Stimulated activated CD4-positive, alpha-beta T cell treated with anti-CD3 and anti-CD28 coated beads, Interleukin-1b, Interleukin-23, amount 100 ng/mL, for 4 hours (primary cell): ENCODE measurements around the gene PIK3R3.

ENCODE experiments used
- DNase-seq, 2 donors: peaks; one replicate each; pipeline ENCODE4 v3.0.0-alpha.2; 2020; ENCODE audit warnings: low read depth in 2 of 2

Gene PIK3R3

DNA sequence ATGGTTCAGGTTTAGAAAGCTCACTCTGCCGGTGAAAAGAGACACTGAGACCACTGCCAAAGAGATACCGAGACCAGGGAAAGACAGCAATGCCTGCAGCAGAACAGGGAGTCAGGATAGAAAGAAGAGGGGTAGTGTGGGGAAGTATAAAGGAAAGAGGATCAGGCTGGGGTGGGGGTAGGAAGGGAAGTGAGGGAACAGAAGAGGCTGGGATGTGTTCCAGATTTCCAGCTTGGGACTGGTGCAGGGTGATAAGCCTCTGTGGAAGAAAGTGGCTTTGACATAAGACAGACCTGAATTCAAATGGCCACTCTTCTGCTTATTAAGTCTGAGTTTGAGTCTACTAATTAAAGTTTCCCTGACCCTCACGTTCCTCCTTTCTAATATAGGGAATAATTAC is 105.9 kb downstream of the PIK3R3 start:
- DNase-seq = no peak

DNA sequence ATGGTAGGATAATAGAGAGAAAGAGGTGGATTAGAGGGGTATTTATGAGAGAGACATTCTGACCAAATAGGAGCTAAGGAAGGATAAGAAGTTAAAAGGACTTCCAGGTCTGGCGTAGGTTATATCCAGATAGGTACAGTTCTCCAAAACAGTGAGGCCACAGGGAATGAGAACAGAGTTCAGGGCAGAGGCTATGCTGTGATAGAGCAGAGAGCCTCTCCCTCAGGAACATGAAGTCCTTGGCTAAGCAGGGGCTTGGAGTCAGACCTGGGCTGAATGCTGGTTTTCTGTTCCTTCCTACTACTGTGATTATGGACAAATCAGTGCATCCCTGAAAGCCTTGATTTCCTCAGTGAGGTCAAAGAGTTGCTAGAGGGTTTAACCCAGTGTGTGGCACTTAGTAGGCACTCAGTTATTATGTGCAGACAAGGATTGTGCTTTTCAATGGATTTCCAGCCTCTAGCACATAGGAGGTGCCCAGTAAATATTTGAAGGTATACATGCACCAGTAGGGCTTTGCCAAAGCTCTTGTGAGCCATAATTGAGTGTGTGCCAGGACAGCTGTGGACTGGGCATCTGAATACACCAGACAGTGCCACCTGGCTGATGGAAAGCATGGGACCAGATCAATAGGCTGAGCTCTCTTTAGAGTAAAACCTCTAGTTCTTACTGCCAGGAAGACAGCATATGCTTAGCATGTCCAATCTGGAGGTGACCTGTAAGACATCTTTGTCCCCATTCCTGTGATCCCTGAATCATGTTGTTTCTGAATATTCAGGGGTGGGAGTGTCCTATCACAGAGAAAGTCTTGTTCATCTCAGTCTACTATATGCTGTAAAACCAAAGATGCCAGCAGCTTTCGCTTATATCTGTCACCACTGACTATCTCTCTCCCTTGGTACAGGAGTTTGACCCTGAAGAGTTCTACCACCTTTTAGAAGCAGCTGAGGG is 111.1 kb downstream of the PIK3R3 start:
- DNase-seq = no peak

DNA sequence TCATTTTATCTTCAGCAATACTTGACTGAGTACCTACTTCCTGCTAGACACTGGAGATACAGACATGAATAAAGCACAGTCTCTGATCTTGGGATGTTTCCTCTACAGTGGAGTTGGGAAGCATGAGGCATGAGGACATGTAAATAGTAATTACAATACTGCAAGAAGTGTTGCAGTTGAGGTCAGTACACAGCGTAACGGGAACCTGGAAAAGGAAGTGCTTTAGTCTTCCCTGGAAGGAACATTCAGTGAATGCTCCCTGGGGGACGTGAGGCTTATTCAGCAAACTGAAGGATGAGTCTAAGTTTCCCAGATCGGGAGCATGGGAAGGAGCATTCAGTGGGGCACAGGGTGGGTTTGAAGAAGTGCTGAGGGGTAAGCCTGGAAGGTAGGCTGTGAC is 112.4 kb downstream of the PIK3R3 start:
- no peak for DNase-seq

DNA sequence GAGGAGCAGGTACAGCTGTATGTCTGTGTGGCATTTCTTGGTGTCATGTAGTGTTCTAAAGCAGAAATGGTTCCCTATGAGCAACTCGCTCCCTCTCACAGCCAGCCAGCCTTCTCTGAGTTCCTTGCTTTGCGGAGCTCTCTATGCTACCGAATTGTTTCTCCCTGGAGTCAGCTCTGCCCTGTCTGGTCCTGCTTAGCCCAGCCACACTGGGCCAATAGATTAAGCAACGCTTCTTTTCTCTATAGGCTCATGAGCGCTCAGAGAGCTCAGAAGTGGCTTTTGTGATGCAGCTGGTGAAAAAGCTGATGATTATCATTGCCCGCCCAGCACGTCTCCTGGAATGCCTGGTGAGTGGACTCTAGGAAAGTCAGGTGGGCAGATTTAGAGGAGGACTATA is 113.1 kb downstream of the PIK3R3 start:
- DNase-seq = no peak

DNA sequence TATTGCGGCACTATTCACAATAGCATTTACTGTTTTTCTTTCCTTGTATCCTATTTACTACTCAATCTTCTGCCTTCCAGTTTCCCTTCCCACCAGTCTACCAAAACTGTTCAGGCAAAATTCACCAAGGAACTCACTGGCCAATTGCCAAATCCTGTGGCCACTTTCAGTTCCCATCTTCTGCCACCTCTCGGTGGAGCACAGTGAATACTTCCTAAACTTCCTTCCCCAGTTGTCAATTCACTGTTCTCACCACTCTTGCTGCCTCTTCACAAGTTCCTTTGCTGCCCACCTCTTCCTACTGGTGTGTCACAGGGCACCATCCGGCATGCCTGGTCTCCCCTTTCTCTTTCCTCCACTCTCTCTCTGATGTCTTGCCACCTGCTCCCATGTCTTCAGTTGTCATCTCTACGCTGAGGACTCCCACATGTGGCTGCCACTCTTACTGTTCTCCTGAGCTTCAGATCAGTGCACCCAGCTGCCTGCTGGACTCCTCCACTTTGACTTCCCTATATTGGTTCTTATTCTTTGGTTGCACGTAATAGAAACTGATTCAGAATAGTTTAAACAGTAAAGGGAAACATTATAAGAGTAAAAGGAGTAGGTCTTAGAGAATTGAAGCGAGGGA is 114.4 kb downstream of the PIK3R3 start:
- DNase-seq = no peak

DNA sequence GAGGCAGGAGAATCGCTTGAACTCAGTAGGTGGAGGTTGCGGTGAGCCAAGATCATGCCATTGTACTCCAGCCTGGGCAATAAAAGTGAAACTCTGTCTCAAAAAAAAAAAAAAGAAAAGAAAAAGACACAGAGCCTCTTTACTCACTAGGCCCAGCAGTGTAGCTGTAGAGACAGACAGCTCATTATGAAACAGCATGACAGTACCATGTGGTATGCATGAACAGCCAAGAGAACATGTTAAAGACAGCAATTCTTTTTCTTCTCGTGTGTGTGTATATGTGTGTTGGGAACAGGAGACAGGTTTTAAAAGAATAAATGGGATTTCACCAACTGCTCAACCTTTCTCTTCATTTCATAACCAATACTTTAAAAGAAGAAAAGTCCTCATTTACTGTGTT is 118.8 kb downstream of the PIK3R3 start:
- no peak for DNase-seq

DNA sequence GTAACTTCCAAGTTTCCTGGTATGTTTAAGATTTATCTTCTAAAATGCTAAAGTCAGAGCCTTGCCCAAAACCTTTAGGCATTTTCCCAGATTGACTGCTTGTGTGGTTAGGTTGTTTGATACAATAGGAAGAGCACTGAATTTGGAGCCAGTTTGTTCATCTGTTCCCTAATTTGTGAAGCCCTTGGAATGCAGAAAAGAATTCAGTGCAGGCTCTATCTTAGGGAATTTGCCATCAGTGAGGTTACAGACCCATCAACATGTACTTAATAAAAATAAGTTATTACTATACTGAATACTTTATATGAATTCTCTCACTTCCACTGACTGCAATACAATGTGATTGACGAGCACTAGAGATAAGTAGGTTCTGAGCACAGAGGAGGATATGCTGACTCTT is 120.2 kb downstream of the PIK3R3 start:
- DNase-seq = no peak

DNA sequence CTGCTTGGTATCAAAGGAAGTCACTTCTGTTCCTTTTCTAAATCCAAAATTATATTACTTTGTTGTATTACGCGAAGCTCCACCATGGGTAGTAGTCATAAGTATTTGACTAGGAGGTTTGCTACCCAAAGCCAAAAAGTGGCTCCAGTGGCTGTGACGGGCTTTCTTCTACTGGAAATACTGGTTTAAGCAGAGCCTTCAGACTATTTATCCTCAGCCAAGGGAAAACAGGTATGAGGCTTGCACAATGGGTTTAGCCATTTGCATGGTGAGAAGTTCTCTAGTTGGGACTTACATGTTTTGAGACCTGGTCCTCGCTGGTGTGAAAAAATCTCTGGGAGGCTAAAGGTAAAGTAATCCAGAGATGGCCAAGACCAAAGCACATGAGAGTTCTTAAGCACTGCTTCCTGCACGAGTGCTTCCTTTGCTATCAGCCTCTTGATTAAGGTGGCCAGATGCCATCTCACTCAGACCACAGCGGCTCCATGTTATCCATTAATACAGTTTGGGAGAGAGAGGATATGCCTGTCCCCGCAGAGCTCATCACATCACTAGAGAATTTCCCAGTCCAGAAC is 121.2 kb downstream of the PIK3R3 start:
- DNase-seq = no peak

DNA sequence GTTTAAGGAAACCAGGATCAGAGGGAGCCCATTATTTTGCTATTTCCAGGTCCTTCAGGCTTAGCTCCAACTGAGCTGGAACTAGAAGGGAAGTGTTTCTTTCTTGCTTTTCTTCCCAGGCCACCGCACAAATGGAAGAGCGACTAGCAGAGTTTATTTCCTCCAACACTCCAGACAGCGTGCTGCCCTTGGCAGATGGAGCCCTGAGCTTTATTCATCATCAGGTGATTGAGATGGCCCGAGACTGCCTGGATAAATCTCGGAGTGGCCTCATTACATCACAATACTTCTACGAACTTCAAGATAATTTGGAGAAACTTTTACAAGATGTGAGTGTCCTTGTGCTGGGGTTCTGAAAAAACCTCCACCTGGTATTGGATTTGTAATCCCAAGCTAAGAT is 121.8 kb downstream of the PIK3R3 start:
- DNase-seq = no peak

DNA sequence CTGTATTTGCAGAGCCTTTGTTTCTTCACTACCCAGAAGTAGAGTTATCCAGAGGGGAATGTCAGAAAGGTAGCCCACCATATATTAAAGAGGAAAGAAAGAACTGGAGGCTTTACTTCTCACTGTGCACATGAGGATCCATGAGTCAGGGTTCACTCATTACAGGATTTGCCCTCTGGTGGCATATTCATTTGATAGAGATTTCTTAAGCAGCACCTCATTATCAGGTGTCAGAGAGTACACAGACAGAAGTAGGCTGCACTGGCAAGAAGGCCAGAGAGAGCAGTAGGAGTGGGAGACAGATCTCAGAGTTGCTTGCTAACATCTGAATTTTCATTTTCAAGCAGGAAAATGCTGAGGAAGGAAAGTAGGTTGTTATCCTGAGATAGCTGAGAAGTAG is 123.8 kb downstream of the PIK3R3 start:
- DNase-seq = no peak

DNA sequence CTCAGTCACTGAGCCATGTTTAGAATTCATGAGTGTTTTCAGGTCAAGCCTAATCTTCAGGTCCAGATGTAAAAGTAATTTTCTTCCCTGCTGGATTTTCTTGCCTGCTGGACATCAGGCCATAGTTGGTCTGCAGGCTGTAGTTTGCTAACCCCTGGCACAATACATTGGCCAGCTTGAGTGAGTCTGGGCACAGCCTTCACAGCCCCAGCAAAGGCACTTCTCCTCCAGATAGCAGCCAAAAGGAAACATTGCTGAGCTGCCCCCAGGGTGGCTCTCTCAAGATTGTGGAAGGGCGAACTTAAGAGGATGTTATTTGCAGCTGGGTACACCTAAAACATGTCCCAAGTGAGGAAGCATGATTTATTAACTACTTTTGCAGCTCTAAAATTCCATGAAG is 126.8 kb downstream of the PIK3R3 start:
- no peak for DNase-seq

DNA sequence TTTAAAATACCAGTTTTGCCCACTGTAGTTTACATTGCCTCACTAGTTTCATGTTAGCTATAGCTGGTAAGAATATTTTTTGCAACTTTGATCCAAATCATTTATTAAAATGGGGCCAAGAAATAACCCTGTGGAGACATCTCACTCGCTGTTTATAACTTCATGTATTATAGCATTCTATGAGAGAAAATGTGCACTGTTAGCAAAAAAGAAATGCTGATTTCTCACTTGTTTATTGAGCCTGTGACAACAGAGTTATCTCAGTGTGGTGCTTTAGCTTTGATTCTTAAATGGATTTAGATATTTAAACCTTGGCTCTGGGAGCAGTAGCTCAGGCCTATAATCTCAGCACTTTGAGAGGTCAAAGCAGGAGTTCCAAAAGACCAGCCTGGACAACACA is 127.9 kb downstream of the PIK3R3 start:
- no peak for DNase-seq

DNA sequence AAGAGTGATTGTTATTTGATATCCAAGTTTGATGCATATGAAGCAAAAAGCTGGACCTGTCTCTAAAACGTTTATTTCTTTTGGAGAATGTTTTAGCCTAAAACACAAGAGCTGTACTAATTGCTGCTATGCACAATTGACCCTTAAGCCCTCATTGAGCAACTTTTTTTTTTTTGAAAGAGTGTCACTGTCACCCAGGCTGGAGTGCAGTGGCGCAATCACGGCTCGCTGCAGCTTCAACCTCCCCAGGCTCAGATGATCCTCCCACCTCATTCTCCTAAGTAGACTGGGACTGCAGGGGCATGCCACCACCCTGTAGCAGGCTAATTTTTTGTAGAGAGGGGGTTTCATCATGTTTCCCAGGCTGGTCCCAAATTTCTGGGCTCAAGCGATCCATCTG is 129.1 kb downstream of the PIK3R3 start:
- DNase-seq = no peak

DNA sequence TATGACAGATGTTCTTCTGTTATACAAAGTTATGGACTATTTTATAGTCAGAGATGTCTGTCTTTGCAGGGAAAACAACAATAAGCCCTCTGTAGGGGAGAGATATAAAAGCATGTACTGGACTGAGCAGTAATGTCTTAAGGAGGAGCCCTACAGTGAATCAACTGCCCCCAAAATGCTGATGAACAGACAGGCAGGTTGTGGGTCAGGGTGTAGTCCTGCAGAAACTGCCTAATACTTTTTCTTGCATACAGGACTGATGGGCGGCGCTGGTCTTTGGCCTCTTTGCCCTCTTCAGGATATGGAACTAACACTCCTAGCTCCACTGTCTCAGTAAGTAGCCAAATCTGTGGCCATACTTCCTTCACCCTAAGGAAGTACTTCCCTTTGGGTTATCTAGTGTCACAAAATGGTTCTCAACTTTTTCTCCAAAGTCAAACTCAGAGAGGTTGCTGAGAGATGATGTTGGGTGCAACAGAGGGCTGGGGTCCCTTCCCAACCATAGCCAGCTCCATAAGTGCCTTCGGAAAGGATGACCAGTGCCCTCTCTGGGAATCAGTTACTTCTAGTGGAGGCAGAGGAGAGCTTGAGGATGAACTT is 129.8 kb downstream of the PIK3R3 start:
- DNase-seq = no peak

DNA sequence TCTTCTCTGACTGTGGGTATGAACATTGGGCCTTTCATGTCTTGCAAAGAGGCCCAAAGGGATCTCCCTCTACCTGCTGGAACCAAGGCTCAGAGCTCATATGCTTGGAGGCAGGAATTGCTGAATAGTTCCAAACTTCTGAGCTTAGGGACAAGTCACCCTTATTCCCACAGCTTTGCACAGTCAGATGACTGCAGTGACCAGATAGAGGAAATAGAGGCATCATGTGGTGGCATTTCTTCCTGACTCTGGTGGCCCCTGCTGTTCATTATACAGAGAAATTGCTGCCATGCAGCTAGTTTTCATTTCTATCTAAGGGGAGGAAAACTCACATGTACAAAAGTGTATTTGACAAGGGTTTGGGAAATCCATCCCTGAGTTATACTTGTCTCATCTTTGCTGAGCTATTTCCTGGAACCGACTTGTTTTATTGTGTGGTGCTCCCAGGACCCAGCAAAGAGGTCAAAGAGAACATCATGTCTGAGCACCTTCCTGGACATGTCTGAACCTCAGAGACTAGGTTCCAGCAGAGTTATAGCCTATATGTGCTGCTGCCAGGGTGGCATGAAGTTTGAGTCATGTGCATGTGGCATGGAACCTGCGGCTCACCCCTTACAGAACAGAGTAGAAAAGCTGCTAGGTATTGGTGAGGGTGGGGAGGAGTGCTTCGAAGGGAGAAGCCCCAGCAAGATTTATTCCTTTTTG is 131.2 kb downstream of the PIK3R3 start:
- no peak for DNase-seq

DNA sequence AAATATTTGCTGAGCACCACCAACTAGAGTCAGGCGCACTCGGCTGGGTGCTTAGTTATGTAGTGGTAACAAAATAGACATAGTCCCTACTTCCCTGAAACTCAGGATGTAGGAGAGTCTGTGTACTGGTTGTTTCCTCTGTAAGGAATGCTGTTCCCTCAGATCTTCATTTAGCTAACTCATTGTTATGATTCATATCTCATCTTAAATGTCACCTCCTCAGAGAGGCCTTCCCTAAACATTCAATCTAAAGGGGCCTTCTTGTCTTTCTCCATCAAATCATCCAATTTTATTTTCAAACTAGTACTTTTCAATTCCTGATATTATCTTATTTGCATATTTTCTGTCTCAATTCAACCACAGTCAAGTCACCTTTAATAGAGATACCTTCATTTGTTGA is 132.9 kb downstream of the PIK3R3 start:
- DNase-seq = no peak

DNA sequence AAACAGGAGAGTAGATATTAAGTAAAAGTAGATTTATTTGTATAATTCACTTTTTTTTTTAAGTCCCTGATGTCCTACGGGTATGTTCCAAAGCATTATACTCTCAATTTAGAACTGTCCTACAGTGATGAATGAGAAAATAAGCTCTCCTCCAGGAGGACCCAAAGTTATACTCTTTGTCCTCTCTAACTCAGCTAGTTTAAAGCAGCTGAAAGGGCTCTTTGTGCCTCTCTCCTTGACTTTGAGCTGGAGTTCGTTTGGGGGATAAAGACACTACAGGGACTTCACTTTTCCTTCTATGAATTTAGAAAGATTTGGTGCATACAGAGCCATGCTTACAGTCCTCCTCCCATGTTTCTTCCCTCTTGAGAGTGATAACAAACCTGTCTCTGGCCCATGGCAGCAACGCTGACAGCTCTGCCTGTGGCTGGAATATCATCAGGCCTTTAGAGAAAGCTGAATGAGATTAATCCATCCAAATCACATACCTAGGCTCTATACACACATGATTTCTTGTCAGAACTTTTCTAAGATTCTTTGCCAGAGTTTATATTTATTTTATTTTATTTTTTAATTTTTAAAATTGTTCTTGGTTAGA is 134.3 kb downstream of the PIK3R3 start:
- DNase-seq = no peak

DNA sequence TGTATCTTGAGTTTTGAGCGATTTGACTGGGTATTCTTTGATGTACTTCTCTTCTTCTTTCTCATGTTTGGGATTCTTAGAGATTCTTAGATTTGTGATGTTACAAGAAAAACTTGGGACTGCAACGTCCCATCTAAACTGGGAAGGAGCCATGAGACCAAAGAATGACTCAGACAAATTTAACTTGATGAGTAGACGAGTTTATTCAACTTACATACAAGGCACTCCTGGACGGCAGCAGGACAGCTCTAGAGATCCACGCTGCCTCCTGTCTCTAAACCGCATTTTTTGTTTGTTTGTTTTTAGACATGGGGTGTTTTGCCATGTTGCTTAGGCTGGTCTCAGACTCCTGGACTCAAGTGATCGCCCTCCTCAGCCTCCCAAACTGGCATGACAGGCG is 137.1 kb downstream of the PIK3R3 start:
- DNase-seq = no peak

DNA sequence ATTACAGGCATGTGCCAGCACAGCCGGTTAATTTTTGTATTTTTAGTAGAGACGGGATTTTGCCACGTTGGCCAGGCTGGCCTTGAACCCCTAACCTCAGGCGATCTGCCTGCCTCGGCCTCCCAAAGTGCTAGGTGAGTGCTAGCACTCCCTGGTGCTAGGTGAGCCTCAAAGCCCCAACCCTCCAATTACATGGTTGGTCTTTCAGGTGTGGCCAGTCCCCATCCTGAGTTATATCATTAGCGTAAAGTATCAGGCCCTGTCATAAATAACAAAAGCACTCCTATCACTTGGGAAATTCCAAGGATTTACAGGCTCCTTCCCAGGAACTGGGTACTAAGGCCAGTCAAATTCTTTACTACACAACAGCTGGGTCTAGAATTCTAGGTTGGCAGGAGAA is 138.0 kb downstream of the PIK3R3 start:
- no peak for DNase-seq
